ENCODE data around the gene PCDHGB2. TPM values are rescaled to one million over a fixed set of nuclear protein-coding genes. Genes with fewer than 3 reads are reported as not detected.

The PCDHGB2 gene
- total RNA-seq, 1 donor from 2014 or later = 21.9 TPM

DNA sequence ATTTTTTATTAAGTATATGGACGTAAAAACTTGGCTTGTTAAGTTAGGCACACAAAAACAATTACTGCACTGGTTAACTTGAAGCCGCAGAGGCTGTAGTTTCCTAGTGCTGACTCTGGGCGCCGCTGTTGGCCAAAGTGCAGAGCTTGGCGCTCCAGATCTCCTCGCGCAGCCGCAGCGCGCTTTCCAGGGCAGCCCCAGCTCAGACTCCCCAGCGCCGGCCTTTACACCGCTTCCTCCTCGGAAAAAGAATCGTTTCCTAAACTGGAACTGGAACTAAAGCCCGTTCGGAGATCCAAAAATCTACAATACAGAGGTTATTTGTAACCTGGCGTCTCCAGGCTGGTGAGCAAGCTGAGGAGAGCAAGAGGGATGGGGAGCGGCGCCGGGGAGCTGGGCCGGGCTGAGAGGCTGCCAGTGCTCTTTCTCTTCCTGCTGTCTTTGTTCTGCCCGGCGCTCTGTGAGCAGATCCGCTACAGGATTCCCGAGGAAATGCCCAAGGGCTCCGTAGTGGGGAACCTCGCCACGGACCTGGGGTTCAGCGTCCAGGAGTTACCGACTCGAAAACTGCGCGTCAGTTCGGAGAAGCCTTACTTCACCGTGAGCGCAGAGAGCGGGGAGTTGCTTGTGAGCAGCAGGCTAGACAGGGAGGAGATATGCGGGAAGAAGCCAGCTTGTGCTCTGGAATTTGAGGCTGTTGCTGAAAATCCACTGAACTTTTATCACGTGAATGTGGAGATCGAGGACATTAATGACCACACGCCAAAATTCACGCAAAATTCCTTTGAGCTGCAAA is 38.2 kb downstream of the PCDHGB2 start, which contains the start of gene PCDHGB5:
TSS of gene PCDHGB5 (plus strand) at position 192 of the 796 bp plus-strand sequence. CDS start at position 373, 181 bp downstream.

DNA sequence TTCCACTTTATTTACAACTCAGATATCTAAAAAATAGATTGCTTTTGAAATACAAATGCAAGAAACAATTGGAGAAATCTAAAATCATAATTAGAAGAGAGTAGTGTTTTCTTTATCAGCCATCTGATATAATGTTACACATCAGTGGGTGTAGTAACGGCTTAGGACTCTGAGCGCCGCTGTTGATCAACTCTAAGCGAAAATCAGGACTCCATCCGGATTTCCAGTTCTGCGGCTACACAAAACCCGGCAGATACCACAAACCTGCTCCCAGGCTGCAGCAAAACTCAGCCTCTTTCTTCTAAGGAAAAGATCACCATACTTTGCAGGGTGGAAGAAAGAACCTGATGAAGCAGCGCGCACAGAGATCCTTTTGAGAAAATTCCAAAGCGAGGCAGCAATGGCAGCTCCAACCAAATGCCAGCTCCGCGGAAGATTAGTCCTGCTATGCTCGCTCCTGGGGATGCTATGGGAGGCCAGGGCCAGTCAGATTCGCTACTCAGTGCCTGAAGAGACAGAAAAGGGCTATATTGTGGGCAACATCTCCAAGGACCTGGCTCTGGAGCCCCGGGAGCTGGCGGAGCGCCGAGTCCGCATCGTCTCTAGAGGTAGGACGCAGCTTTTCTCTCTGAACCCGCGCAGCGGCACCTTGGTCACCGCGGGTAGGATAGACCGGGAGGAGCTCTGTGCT is 42.9 kb downstream of the PCDHGB2 start, which contains the start of gene PCDHGA9:
TSS of gene PCDHGA9 (plus strand) at position 226 of the 691 bp plus-strand sequence. CDS start at position 401, 175 bp downstream.

GRCh38 chr5:141407790-141408505 is 48.2 kb downstream of the PCDHGB2 start, which contains the start of gene PCDHGB6:
Gene PCDHGB6, plus strand, starts transcription at chr5:141408021. Its CDS starts 182 bp downstream, at chr5:141408203.

Other genes starting within 250 kb of the PCDHGB2 start
- gene PCDHB4, start 238.2 kb upstream of the PCDHGB2 start, total RNA-seq = 11.0 TPM
- 16.3 TPM for gene PCDHB5, start 224.8 kb upstream of the PCDHGB2 start, total RNA-seq
- gene PCDHB6, start 209.9 kb upstream of the PCDHGB2 start, total RNA-seq = 5.6 TPM
- gene PCDHB7, start 187.3 kb upstream of the PCDHGB2 start, total RNA-seq = 17.8 TPM
- gene PCDHB8, start 182.2 kb upstream of the PCDHGB2 start, total RNA-seq = 15.0 TPM
- 10.6 TPM for gene PCDHB16, start 177.6 kb upstream of the PCDHGB2 start, total RNA-seq
- 11.9 TPM for gene PCDHB9, start 172.8 kb upstream of the PCDHGB2 start, total RNA-seq
- 26.3 TPM for gene PCDHB10, start 167.6 kb upstream of the PCDHGB2 start, total RNA-seq
- gene PCDHB11, start 160.4 kb upstream of the PCDHGB2 start, total RNA-seq = 24.1 TPM
- gene PCDHB12, start 151.3 kb upstream of the PCDHGB2 start, total RNA-seq = 36.9 TPM
- gene PCDHB13, start 146.1 kb upstream of the PCDHGB2 start, total RNA-seq = 29.7 TPM
- gene PCDHB14, start 136.7 kb upstream of the PCDHGB2 start, total RNA-seq = 28.2 TPM
- 32.9 TPM for gene PCDHB15, start 114.6 kb upstream of the PCDHGB2 start, total RNA-seq
- gene SLC25A2, start 55.9 kb upstream of the PCDHGB2 start, total RNA-seq = 0.63 TPM
- gene TAF7, start 39.2 kb upstream of the PCDHGB2 start, total RNA-seq = 77.3 TPM
- 9.1 TPM for gene PCDHGA1, start 29.5 kb upstream of the PCDHGB2 start, total RNA-seq
- 11.9 TPM for gene PCDHGA2, start 21.2 kb upstream of the PCDHGB2 start, total RNA-seq
- 11.0 TPM for gene PCDHGA3, start 16.2 kb upstream of the PCDHGB2 start, total RNA-seq
- gene PCDHGB1, start 9.9 kb upstream of the PCDHGB2 start, total RNA-seq = 20.3 TPM
- 21.6 TPM for gene PCDHGA4, start 5.0 kb upstream of the PCDHGB2 start, total RNA-seq
- 17.8 TPM for gene PCDHGA5, start 4.2 kb downstream of the PCDHGB2 start, total RNA-seq
- 31.0 TPM for gene PCDHGB3, start 10.2 kb downstream of the PCDHGB2 start, total RNA-seq
- 29.1 TPM for gene PCDHGA6, start 13.9 kb downstream of the PCDHGB2 start, total RNA-seq
- gene PCDHGA7, start 22.7 kb downstream of the PCDHGB2 start, total RNA-seq = 23.8 TPM
- 35.4 TPM for gene PCDHGB4, start 27.7 kb downstream of the PCDHGB2 start, total RNA-seq
- gene PCDHGA8, start 32.6 kb downstream of the PCDHGB2 start, total RNA-seq = 30.0 TPM
- 41.6 TPM for gene PCDHGB5, start 38.0 kb downstream of the PCDHGB2 start, total RNA-seq
- 38.2 TPM for gene PCDHGA9, start 42.8 kb downstream of the PCDHGB2 start, total RNA-seq
- gene PCDHGB6, start 48.0 kb downstream of the PCDHGB2 start, total RNA-seq = 35.4 TPM
- 36.3 TPM for gene PCDHGA10, start 53.0 kb downstream of the PCDHGB2 start, total RNA-seq
- gene PCDHGB7, start 57.7 kb downstream of the PCDHGB2 start, total RNA-seq = 43.5 TPM
- gene PCDHGA11, start 61.1 kb downstream of the PCDHGB2 start, total RNA-seq = 40.4 TPM
- gene PCDHGA12, start 70.5 kb downstream of the PCDHGB2 start, total RNA-seq = 26.9 TPM
- 62.3 TPM for gene PCDHGC3, start 116.0 kb downstream of the PCDHGB2 start, total RNA-seq
- 91.7 TPM for gene PCDHGC4, start 125.0 kb downstream of the PCDHGB2 start, total RNA-seq
- gene PCDHGC5, start 129.1 kb downstream of the PCDHGB2 start, total RNA-seq = 20.0 TPM

Data from parietal lobe (tissue), 1 donor.